ENCODE measurements around the gene HGFAC. TPM values are rescaled to one million over a fixed set of nuclear protein-coding genes. Genes with fewer than 3 reads are reported as not detected.
A peak's percentile ranks its signal among the peaks of the same experiment; 100 is the strongest.

Gene HGFAC
- total RNA-seq, 1 experiment from 2014 or later = 0.20 TPM

- TF ChIP-seq ZNF232 (CRISPR knock-in tag; IDR thresholded peaks at IDR 0.05) (no peak), SMAD3 (CRISPR knock-in tag; IDR thresholded peaks at IDR 0.05; ENCODE audit: borderline replicate concordance) (no peak), HMGA2 (CRISPR knock-in tag; IDR thresholded peaks at IDR 0.05) (no peak), E2F4 (CRISPR knock-in tag; IDR thresholded peaks at IDR 0.05; ENCODE audit: borderline replicate concordance, low read depth) (no peak), E2F1 (CRISPR knock-in tag; IDR thresholded peaks at IDR 0.05) (no peak), ZNF317 (CRISPR knock-in tag; IDR thresholded peaks at IDR 0.05; ENCODE audit: borderline replicate concordance, low read depth) (no peak), ELF4 (CRISPR knock-in tag; IDR thresholded peaks at IDR 0.05; ENCODE audit: low read depth) (no peak), KAT7 (CRISPR knock-in tag; IDR thresholded peaks at IDR 0.05; ENCODE audit: borderline replicate concordance) (no peak), SMAD4 (CRISPR knock-in tag; IDR thresholded peaks at IDR 0.05) (no peak)
- TF ChIP-seq, protein P1, sequence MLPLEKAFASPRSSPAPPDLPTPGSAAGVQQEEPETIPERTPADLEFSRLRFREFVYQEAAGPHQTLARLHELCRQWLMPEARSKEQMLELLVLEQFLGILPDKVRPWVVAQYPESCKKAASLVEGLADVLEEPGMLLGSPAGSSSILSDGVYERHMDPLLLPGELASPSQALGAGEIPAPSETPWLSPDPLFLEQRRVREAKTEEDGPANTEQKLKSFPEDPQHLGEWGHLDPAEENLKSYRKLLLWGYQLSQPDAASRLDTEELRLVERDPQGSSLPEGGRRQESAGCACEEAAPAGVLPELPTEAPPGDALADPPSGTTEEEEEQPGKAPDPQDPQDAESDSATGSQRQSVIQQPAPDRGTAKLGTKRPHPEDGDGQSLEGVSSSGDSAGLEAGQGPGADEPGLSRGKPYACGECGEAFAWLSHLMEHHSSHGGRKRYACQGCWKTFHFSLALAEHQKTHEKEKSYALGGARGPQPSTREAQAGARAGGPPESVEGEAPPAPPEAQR (CRISPR knock-in tag; IDR thresholded peaks at IDR 0.05) = no peak
- TF ChIP-seq, protein P2, sequence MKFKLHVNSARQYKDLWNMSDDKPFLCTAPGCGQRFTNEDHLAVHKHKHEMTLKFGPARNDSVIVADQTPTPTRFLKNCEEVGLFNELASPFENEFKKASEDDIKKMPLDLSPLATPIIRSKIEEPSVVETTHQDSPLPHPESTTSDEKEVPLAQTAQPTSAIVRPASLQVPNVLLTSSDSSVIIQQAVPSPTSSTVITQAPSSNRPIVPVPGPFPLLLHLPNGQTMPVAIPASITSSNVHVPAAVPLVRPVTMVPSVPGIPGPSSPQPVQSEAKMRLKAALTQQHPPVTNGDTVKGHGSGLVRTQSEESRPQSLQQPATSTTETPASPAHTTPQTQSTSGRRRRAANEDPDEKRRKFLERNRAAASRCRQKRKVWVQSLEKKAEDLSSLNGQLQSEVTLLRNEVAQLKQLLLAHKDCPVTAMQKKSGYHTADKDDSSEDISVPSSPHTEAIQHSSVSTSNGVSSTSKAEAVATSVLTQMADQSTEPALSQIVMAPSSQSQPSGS (CRISPR knock-in tag; IDR thresholded peaks at IDR 0.05; ENCODE audit: borderline replicate concordance, low read depth) = no peak
- CTCF ChIA-PET = interaction anchor here (1.1 to 1.9 kb wide), 6 partner anchors 13 to 272 kb away, joined by 3 to 42 read pairs (median 4); no protein-coding TSS in a partner anchor
- no peak for ATAC-seq
- DNase-seq (ENCODE audit: low spot score) = no peak
- no peak overlapping the region for H3K4me3 Mint-ChIP-seq
- H3K4me1 Mint-ChIP-seq = no peaks in the 10 kb centered on the region
- POLR2A ChIA-PET = interaction anchor here (0.6 kb wide), 1 partner anchor 405 kb away, joined by 3 read pairs; no protein-coding TSS in a partner anchor
- H3K27ac Mint-ChIP-seq = no peak overlapping the region
- no peaks in the 10 kb centered on the region for H3K36me3 Mint-ChIP-seq
- H3K27me3 Mint-ChIP-seq (ENCODE audit: low read depth) = peaks cover 35% of the 10 kb centered on the region
- peaks cover 3% of the 10 kb centered on the region for H3K9me3 Mint-ChIP-seq
These were observed 23.3 kb downstream of the HGFAC start for GRCh38 chr4:3464911-3465697.

GRCh38 chr4:3465698-3466671, 24.2 kb downstream of the HGFAC start:
- CTCF ChIA-PET = interaction anchor here (0.6 to 1.9 kb wide), 18 partner anchors 14 to 273 kb away, joined by 3 to 42 read pairs (median 4); no protein-coding TSS in a partner anchor
- Mint-ChIP-seq H3K36me3 (no peaks in the 10 kb centered on the region), H3K4me3 (no peak overlapping the region), H3K4me1 (no peaks in the 10 kb centered on the region), H3K9me3 (no peaks in the 10 kb centered on the region), H3K27me3 (ENCODE audit: low read depth) (peaks cover 36% of the 10 kb centered on the region), H3K27ac (no peak overlapping the region)
- ATAC-seq = peak; percentile 53
- peak; percentile 58 for DNase-seq (ENCODE audit: low spot score)
- POLR2A ChIA-PET = interaction anchor here (0.6 kb wide), 1 partner anchor 404 kb away, joined by 3 read pairs; no protein-coding TSS in a partner anchor
- TF ChIP-seq CREM (CRISPR knock-in tag; IDR thresholded peaks at IDR 0.05) (no peak), ESRRA (CRISPR knock-in tag; IDR thresholded peaks at IDR 0.05; ENCODE audit: borderline replicate concordance) (no peak), SOX15 (CRISPR knock-in tag; IDR thresholded peaks at IDR 0.05) (no peak), ZNF512 (CRISPR knock-in tag; IDR thresholded peaks at IDR 0.05; ENCODE audit: borderline replicate concordance) (no peak), CBFB (CRISPR knock-in tag; IDR thresholded peaks at IDR 0.05; ENCODE audit: low read depth) (no peak), TEAD4 (CRISPR knock-in tag; IDR thresholded peaks at IDR 0.05) (no peak), ELF4 (CRISPR knock-in tag; IDR thresholded peaks at IDR 0.05; ENCODE audit: low read depth) (no peak), CDX4 (CRISPR knock-in tag; IDR thresholded peaks at IDR 0.05; ENCODE audit: borderline replicate concordance) (no peak), PRRX2 (CRISPR knock-in tag; IDR thresholded peaks at IDR 0.05) (no peak), RORB (CRISPR knock-in tag; IDR thresholded peaks at IDR 0.05) (no peak), NFE2L1 (CRISPR knock-in tag; IDR thresholded peaks at IDR 0.05) (no peak), ZNF263 (CRISPR knock-in tag; IDR thresholded peaks at IDR 0.05; ENCODE audit: low read depth) (no peak), JUN (CRISPR knock-in tag; IDR thresholded peaks at IDR 0.05) (no peak)
- TF ChIP-seq, protein P3, sequence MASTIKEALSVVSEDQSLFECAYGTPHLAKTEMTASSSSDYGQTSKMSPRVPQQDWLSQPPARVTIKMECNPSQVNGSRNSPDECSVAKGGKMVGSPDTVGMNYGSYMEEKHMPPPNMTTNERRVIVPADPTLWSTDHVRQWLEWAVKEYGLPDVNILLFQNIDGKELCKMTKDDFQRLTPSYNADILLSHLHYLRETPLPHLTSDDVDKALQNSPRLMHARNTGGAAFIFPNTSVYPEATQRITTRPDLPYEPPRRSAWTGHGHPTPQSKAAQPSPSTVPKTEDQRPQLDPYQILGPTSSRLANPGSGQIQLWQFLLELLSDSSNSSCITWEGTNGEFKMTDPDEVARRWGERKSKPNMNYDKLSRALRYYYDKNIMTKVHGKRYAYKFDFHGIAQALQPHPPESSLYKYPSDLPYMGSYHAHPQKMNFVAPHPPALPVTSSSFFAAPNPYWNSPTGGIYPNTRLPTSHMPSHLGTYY (CRISPR knock-in tag; IDR thresholded peaks at IDR 0.05) = no peak

All from WTC11 (cell line).